IPS-NIHi11 (cell line): Measurements from ENCODE around the gene PRM1.

ENCODE experiments used
- DNase-seq: peaks from one replicate; pipeline ENCODE4 v3.0.0; 2012; ENCODE audit warnings: mixed read lengths, low spot score

Gene PRM1, protein sequence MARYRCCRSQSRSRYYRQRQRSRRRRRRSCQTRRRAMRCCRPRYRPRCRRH

DNA sequence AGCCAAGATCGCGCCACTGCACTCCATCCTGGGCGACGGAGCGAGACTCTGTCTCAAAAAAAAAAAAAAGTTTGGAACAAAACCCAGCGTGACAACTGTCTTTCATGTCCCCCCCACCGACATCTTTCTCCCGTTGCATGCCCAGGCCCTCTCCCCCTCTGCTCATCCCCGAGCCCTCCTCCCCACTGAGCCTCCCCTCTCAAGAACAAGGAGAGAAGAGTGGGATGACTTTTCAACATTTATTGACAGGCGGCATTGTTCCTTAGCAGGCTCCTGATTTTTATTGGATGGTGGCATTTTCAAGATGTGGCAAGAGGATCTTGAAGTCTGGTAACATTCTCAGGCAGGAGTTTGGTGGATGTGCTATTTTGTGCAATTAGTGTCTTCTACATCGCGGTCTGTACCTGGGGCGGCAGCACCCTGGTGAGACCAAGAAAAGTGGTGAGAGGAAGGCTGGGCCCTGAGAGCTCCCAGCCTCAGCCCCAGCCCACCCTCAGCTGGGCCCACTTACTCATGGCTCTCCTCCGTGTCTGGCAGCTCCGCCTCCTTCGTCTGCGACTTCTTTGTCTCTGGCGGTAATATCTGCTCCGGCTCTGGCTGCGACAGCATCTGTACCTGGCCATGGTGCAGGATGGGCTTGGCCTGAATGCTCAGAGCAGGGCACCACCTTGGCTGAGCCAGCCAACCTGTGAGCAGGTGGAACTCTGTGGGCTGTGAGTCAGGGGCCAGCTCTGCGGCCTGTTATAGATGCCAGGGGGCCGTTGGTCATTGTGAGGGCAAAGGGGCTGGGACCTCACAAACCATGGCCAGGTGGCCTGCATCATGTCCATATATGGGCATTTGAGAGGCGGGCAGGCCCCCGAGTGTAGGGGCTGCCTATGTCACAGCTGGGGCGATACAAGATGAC lies at the start of gene PRM1:
TSS of gene PRM1 (minus strand) at position 715 of the 907 bp plus-strand sequence. CDS start at position 623, 92 bp downstream.
- peak; percentile 33 for DNase-seq

DNA sequence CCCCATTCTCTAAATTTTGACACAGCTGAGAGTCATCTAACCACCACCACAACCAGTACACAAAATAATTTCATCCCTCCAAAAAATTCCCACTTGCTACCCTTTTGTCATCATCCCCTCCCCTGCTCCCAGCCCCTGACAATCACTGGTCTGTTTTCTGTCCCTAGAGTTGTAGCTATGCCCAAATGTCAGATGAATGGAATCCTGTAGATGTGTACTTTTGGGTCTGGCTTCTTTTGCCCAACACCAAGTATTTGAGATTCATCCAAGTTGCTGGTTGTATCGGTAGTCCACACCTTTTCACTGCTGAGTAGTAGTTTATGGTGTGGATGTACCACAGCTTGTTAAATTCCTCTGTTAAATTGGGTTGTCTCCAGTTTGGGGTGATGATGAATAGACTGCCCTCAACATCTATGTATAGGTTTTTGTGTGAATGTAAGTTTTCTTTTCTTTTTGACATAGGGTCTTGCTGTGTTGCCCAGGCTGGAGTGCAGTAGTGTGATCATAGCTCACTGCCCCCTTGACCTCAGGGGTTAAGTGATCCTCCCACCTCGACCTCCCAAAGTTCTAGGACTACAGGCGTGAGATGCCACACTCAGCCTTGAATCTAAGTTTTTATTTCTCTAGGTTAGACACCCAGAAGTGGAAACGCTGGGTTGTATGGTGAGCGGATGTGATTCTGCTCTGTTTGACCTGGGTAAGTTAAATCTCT lies 49.6 kb upstream of the PRM1 start:
- DNase-seq: no peak

DNA sequence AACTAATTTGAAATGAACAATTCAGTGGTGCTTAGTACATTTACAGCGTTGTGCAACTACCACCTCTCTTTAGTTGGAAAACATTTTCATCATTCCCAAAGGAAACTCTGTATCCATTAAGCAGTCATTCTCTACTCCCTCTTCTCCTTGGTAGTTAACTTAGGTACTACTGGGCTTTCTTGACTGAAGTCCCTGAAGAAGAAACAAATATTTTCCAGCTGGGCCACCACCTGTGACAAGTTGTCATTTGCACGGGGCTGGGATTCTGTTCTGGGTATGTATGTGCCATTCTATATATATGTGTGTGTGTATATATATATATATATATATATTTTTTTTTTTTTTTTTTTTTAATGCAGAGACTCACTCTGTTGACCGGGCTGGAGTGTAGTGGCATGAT lies 48.8 kb upstream of the PRM1 start:
- no peak for DNase-seq

DNA sequence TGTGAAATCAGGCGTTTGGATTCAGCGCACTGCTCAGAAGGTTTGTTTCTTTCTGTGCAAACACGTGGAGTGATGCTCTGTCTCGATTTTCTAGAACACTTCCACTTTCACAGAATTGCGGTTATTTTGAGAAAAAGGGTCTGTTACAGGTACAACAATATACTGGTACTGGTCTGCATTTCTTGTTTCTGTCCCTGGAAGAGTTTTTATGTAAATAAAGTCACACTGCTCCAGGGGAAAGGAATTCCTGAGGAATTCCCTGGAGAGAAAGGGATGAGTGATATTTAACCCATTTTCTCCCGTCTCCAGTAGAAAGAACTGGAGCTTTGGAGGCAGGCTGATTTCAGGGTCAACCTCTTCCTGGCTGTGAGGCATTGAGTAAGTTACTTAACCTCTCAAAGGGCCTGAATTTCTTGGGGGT lies 48.0 kb upstream of the PRM1 start:
- peak; percentile 69 for DNase-seq

DNA sequence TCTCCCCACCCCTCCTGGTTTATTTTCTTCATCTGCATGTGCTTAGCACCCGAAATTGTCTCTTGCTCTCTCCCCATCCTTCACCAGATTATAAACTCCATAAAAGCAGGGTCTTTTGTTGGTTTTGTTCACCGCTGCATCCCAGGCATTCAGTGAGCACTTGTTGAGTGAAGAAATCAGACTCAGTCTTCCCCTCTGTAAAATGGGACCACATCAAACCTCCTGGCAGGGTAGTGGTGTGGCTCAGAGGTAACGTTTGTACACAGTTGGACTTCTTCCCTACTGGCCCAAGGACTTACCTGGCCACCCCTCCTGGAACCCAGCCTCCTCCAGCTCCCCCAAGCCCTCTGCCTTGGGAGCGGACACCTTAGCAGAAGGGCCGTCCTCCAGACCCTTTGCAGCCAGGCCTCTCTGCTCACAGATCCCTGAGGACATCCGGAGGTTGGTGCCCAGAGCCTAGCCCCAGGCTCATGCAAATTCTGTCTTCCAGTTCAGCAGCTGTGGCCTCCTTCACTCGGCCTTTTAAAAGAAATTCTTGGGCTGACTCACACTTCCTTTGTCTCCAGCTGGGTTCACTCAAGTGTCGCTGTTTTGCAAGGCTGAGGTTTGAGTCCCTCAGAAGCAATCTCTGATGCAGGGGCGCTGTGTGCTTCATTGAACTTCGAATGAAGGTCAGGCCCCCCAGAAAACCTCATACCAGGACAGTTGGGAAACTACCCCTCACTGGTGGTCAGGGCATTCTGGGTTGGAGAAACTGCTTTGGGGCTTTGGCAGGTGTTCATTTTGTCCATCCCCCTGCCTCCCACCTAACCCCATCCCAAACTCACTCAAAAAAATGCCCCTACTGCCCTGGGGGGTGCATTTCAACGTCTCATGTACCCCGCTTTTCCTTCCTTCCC lies 47.3 kb upstream of the PRM1 start:
- DNase-seq: peak; percentile 87

DNA sequence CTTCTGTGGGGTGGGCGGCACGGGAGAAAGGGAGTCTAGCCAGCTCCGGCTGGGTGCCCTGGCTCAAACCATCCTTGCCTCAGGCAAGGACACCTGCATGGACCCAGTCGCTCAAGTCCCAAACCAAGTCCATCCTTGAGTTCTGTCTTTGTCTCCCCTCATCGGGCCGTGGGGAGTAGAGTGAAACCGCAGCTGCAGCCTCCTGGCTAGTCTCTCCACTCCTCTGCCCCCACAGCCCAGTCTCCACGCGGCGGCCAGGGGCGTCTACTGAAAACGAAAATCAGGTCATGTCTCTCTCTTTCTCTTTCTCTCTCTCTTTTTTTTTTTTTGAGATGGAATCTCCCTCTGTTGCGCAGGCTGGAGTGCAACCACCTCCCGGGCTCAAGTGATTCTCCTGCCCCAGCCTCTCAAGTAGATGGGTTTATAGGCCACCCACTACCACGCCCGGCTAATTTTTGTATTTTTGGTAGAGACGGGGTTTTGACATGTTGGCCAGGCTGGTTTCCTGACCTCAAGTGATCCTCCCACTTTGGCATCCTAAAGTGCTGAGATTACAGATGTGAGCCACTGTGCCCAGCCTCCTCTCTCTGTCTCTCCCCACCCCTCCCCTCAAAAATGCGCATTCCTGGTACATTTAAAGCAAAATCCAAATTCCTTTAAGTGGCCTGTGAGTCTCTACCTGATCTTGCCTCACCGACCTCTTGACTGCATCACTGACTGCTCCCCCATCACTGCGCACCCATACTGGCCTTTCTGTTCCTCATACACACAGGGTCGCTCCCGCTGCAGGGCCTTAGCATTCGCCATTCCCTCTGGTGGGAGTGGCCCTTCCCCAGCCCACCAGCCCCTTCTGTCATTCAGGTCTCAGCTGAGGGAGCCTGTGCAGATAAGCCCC lies 46.4 kb upstream of the PRM1 start:
- no peak for DNase-seq

DNA sequence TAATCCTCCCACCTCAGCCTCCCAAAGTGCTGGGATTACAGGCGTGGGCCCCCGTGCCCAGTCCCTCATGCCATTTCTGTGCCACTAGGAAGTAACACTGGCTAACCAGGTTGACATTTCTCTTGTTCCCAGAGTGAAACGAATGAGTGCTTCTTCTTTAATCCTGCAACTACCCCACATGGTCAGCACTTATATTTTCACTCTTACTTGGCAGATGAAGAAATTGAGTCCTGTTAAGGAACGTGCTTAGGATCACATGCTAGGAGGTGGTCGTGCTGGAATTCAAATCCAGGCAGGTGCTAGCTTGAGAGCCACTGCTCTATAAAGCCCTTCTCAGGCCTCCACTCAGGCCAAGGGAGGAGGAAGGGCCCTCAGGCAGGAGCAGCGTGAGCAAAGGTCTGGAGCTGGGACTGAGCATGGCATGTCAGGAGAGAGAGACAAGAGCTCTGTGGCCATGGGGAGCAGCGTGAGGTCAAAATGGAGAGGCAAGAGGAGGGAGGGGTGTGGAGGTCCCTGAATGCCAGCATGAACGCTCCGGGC lies 45.7 kb upstream of the PRM1 start:
- DNase-seq: no peak

DNA sequence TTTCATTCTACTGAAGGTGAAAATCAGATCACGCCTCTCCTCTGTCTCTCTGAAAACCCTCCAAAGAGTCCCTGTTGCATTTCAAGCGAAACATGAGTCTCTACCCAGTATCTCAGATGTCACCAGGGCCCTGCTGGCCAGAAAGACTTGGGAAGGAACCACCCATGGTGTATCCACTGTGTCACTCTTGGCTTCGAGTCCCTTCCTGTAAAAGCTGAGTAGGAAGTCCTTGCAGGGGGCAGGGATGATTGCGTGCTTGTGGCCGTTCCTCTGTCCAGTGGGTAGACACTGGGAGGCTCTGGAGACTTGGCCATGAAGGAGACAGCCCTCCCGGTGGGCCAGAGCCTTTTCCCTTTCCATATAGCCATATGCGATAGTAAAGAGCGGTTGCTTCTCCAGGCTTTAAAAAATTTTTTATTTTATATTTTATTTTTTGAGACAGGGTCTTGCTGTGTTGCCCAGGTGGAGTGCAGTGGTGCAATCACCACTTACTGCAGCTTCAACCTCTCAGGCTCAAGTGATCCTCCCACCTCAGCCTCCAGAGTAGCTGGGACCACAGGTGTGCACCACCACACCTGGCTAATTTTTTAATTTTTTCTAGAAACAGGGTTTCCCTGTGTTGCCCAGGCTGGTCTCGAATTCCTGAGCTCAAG lies 45.1 kb upstream of the PRM1 start:
- no peak for DNase-seq

DNA sequence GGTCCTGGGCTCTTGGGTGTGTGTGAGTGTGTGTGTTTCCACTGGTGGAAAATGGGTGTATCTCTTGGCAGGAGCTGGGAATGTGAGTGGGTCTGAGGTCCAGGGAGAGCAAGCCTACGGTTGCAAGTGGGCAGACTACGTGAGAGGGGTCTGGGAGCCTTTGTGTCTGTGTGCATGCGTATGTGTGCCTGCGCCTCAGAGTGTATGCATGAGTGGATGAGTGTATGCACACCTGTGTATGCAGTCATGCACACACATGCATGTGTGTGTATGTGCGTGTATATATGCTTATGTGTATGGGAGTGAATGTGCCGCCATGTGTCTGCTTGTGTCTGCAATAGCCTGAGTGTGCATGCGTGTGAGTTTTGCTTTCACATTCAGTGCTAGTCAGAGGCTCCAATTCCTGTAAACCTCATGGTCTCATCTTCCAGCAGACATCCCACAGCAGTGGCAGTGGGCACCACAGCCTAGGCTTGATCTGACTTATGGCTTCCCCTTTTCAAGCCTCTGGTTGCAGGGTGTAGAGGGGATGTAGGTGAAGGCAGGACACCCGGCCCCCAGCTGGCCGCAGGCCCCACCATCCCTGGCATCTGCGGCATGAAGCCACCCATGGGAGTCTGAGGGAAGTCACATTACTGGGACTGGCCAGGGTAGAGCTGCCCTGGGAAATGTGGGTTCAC lies 44.4 kb upstream of the PRM1 start:
- DNase-seq: no peak

DNA sequence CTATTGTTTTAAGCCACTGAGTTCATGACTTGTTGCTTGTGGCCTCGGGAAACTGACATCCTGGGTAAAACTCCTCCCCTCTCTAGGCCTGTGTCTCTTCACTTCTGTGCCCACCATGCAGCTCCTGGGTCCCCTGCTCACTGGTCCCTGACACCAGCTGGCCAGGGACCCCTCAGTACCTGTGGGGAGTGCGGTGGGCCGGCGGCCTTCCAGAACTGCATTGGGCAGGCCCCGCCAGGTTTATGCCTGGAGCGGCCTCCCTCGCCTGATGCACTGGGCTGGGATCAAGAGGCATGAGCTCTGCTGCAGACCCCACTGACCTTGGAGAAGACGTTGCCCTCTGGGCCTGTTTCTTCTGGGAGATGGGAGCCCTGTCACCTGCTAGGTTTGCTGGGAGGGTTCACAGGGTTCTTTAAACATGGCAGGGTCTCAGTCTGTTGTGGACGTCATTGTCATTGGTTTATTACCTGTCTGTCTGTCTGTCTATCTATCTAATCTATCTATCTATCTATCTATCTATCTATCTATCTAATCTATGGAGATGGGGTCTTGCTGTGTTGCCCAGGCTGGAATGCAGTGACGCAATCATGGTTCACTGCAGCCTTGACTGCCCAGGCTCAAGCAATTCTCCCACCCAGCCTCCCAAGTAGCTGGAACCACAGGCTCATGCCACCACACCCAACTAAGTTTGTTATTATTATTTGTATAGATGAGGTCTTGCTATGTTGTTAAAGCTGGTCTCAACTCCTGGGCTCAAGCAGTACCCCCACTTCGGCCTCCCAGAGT lies 42.6 kb upstream of the PRM1 start:
- no peak for DNase-seq

DNA sequence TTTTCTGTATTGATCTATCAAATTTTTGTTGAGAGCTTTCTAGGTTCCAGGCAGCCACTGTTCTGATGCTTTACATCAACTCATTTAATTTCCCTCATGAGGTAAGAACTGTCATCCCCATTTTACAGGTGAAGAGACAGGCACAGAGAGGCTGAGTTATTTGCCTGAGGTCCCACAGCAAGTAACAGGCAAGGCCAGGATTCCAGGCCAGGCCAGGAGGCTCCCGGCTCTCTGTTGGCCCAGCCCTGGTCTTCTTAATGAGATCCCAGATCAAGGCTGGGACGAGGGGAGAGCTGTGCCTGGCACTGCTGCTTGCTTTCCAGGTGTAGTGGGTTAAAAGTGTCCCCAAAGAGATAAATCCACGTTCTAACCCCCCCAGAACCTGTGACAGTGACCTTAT lies 41.7 kb upstream of the PRM1 start:
- DNase-seq: no peak

DNA sequence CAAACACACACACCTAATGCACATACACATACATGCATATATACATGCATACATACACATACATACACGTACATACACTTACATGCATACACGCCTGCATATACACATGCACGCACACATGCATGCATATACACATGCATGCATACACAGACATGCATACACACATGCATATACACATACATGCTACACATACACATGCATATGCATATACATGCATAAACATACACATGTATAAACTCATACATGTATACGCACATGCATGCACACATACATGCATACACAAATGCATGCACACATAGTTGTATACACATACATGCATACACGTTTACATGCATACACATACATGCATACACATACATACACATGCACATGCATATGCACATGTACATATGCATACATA lies 40.5 kb upstream of the PRM1 start:
- no peak for DNase-seq

DNA sequence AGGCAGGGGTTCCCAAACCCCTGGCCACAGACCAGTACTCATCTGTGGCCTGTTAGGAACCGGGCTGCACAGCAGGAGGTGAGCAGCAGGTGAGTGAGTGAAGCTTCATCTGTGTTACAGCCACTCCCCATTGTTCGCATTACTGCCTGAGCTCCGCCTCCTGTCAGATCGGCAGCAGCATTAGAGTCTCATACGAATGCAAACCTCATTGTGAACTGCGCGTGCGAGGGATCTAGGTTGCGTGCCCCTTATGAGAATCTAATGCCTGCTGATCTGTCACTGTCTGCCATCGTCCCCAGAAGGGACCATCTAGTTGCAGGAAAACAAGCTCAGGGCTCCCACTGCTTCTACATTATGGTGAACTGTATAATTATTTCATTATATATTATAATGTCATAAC lies 39.0 kb upstream of the PRM1 start:
- no peak for DNase-seq

DNA sequence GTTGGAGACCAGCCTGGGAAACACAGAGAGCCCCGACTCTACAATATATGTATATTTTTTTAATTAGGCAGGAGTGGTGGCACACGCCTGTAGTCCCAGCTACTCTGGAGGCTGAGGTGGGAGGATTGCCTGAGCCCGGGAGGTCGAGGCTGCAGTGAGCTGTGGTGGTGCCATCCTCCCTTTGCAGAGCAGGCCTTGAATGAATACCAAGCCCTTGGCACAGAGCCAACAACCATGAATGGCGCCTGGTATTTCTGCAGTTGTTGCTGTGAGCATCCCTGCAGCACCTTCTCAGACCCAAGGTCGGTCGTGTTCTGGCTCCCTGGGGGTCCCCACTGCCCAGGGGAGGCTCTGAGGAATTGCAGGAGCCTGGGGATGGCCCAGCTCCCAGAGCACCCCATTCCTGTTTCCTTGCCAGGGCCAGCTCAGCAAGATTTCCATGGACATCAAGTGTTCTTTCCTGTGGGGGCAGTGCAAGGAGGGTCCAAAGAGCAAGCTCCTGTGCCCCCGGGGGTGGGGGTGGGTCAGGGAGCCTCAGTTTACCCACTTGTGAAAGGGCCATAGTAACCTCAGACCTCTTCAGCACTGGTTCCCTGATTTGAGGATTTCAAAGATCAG lies 38.5 kb upstream of the PRM1 start:
- DNase-seq: no peak

DNA sequence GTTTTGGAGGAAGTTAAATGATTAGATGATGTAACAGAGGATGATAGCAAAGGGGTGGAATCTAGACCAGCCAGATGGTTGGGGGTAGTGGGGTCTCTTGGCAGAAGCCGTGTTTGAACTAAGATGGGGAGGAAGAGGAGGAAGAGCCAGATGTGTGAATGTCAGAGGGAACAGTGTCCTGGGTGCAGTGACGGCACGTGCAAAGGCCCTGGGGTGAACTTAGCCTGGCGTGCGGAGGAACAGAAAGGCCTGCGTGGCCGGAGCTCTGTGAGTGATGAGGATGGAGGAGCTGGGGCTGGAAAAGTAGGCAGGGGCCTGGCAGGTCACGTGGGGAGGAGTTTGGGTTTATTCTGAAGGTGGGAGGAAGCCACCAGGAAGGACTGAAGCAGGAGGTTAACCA lies 37.7 kb upstream of the PRM1 start:
- no peak for DNase-seq

DNA sequence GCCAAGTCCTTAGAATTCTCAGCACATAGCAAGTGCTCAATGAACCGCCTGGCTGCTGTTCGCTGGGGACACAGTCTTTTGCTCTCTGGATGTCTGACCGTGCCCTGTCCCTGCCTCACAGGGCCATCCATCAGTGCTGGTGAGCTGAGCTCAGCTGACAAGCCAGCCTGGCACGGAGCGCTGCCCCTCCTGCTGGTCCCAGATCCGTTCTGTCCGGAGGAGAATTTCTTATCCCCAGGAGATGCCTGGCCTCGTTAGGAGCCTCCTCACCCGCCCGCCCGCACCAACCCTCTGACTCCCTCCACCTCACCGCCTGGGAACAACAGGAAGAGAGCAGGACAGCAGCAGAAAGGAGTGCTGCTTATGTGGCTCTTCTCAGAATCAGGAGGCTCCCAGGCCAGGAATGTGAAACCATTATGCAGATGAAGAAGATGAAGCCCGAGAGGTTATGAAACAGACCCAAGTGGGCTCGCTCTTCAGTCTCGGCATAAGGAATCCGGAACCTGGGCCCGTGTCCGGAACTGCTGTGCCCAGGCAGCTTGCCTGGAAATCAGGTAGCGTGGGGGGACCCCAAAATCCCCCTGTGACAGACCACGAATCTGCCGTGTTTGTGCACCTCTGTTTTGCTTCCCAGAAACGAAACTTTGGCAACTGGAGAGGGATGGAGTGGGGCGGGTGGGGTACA lies 35.3 kb upstream of the PRM1 start:
- DNase-seq: peak; percentile 59

DNA sequence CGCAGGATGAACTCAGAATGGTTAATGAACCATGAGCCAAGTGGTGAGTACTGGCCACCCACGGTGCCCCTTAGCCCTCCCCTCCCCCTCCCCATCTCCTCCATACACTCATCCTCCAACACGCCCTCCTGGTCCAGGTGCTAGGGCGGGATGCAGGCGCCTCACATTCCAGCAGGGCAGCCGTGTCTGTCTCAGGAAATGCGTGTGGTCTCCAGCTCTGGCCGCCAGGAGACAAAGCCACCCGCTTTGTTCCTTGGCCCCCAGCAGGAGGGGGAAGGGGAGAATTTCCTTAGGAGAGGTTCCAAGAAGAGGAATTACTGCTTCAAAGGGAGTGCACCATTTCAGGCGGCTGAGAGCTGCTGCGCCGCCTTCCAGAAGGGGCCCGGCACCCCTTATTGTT lies 34.4 kb upstream of the PRM1 start:
- peak; percentile 92 for DNase-seq
